Upper lobe of left lung (tissue), 6 donors: ENCODE results near the gene DNAJC30. TPM values are rescaled to one million over a fixed set of nuclear protein-coding genes. Genes with fewer than 3 reads are reported as not detected.
A peak's percentile ranks its signal among the peaks of the same experiment; 100 is the strongest.
"Not testable (repeated sequence)": the region's sequence is repeated elsewhere in the genome, so short reads cannot be mapped to it uniquely, and the experiment has no call there.

ENCODE experiments used
- ATAC-seq, 2 donors: fragments of 200-7000 bp; cut with Tn5 transposase; one replicate each; pipeline ENCODE4 v1.9.1; 2022; ENCODE audit warnings: mild to moderate bottlenecking in 2 of 2, moderate library complexity in 2 of 2; ENCODE audit not compliant: low FRiP score in 2 of 2
- DNase-seq, 2 donors: peaks; one replicate each; pipeline ENCODE4 v3.0.0-alpha.2; 2019 to 2020
- H3K27ac ChIP-seq, 4 donors: fragments of 200-600 bp; sonication (generic); one replicate each; pipeline ENCODE4 v1.5.1; 2016 to 2019
- H3K27me3 ChIP-seq, 4 donors: fragments of 200-600 bp; sonication (generic); one replicate each; pipeline ENCODE4 v1.5.1; 2017 to 2019
- H3K36me3 ChIP-seq, 4 donors: fragments of 200-600 bp; sonication (generic); one replicate each; pipeline ENCODE4 v1.5.1; 2016 to 2019
- H3K4me1 ChIP-seq, 4 donors: fragments of 200-600 bp; sonication (generic); one replicate each; pipeline ENCODE4 v1.5.1; 2018 to 2019
- H3K4me3 ChIP-seq, 4 donors: fragments of 200-600 bp; sonication (generic); one replicate each; pipeline ENCODE4 v1.5.1; 2017 to 2019; ENCODE audit warnings: mild to moderate bottlenecking in 2 of 4, moderate library complexity in 1 of 4
- H3K9me3 ChIP-seq, 4 donors: fragments of 200-600 bp; sonication (generic); one replicate each; pipeline ENCODE4 v1.5.1; 2018 to 2019
- EP300 ChIP-seq, 4 donors: sonication (generic); formaldehyde crosslinking; IDR thresholded peaks; one replicate each; pipeline ENCODE4 v1.5.1; 2017; ENCODE audit warnings: antibody characterized with exemption in 4 of 4, control low read depth in 2 of 4
- POLR2A ChIP-seq, 4 donors: fragments of 450-650 bp; IDR thresholded peaks; one replicate each; pipeline ENCODE4 v1.5.1; 2016 to 2017; ENCODE audit warnings: antibody characterized with exemption in 4 of 4, mild to moderate bottlenecking in 2 of 4
- POLR2AphosphoS5 ChIP-seq, 2 donors: sonication (generic); formaldehyde crosslinking; IDR thresholded peaks; one replicate each; pipeline ENCODE4 v1.5.1; 2017; ENCODE audit warnings: antibody characterized with exemption in 2 of 2
- WGBS, 2 donors: methylation state at CpG; one replicate each; pipeline ENCODE4 v1.1.5; 2017 to 2018; 5-methylcytosine and 5-hydroxymethylcytosine counted together
- total RNA-seq, 6 donors: library from RNA; depleted of rRNA in 4 of 6; stranded (reverse); fragments of >200 nt in 4 of 6; gene quantifications; one replicate each; pipeline versions ENCODE4 v1.1.0 to v1.2.1, GENCODE V29; 2016 to 2021
- TF ChIP-seq, protein P1 (sequence below), 6 experiments: fragments of 450-650 bp in 4 of 6; fragments of 200-600 bp in 2 of 6; sonication (generic) in 2 of 6; IDR thresholded peaks; one replicate each; pipeline ENCODE4 v1.5.1; 2016 to 2019; ENCODE audit warnings: antibody characterized with exemption in 6 of 6
- donor health status: DM: no; HTN: no; CAD: no; lungs with moderate emphysema.
- donor health status: DM: no; HTN: yes; CAD: no; lungs with severe emphysema.

DNAJC30 gene
- total RNA-seq, 6 donors from 2014 or later = 6.9 to 13.1 (median 10.3) TPM

DNA sequence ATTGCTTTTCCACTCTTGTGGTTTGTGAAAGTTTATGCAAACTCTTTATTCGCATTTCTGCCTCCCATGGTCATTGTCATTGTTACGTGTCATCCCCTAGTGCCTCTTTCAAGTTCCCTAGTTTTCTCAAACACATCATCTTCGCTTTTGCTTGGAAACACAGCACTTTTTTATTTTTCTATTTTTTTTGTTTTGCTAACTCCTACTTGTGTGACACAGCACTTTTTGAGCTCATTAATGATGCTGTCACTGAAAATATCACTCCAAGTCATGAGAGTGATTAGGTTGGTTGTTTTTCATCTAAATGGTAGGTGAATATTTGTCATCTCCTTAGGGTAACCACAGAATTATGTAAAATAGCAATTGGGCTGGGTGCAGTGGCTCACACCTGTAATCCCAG is 44.7 kb upstream of the DNAJC30 start:
- WGBS, 2 donors = 72 to 77% methylated on average over 3 of the region's 3 CpGs
- Histone ChIP-seq H3K4me3 (no peak overlapping the region), H3K27ac (no peak overlapping the region), H3K9me3 (no peaks in the 10 kb centered on the region), H3K27me3 (no peaks in the 10 kb centered on the region), H3K36me3 (no peaks in the 10 kb centered on the region), H3K4me1 (no peaks in the 10 kb centered on the region)
- TF ChIP-seq POLR2A (IDR thresholded peaks at IDR 0.05) = no peak
- TF ChIP-seq POLR2AphosphoS5 (IDR thresholded peaks at IDR 0.05) = no peak
- TF ChIP-seq EP300 (IDR thresholded peaks at IDR 0.05) = no peak
- TF ChIP-seq, protein P1, sequence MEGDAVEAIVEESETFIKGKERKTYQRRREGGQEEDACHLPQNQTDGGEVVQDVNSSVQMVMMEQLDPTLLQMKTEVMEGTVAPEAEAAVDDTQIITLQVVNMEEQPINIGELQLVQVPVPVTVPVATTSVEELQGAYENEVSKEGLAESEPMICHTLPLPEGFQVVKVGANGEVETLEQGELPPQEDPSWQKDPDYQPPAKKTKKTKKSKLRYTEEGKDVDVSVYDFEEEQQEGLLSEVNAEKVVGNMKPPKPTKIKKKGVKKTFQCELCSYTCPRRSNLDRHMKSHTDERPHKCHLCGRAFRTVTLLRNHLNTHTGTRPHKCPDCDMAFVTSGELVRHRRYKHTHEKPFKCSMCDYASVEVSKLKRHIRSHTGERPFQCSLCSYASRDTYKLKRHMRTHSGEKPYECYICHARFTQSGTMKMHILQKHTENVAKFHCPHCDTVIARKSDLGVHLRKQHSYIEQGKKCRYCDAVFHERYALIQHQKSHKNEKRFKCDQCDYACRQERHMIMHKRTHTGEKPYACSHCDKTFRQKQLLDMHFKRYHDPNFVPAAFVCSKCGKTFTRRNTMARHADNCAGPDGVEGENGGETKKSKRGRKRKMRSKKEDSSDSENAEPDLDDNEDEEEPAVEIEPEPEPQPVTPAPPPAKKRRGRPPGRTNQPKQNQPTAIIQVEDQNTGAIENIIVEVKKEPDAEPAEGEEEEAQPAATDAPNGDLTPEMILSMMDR (IDR thresholded peaks at IDR 0.05) = no peak
- ATAC-seq = no peak
- no peak for DNase-seq

DNA sequence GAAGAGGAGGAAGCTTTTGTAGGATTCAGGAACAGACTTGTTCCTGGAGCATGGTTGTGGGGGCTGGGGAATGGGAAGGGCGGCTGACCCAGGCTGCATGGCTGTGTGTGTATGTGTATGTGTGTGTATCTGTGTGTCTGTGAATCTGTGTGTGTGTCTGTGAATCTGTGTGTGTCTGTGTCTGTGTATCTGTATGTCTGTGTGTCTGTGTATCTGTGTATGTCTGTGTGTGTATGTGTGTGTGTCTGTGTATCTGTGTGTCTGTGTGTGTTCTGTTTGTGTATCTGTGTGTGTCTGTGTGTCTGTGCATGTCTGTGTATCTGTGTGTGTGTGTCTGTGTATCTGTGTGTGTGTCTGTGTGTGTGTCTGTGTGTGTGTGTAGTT is 42.8 kb upstream of the DNAJC30 start:
- DNase-seq = no peak
- peak in 1 of 2 donors; percentile 7 for ATAC-seq

DNA sequence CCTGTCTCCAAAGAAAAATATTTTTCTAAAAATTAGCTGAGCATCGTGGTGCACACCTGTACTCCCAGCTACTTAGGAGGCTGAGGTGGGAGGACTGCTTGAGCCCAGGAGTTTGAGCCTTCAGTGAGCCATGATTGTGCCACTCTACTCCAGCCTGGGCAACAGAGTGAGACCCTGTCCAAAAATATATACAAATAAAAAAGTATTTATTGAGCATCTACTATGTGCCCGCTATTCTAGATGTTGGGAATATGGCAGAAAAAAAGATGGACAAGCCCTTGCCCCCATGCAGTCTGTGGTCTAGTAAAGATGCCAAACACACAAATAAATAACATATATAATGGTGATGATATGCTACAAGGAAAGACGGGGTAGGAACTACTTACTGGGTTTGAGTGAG is 40.6 kb upstream of the DNAJC30 start:
- H3K4me3 ChIP-seq = no peak overlapping the region
- no peaks in the 10 kb centered on the region for H3K9me3 ChIP-seq
- H3K4me1 ChIP-seq = peaks cover 6 to 13% (median 9%) of the 10 kb centered on the region in 4 donors
- TF ChIP-seq, protein P1 (IDR thresholded peaks at IDR 0.05) = no peak
- TF ChIP-seq EP300 (IDR thresholded peaks at IDR 0.05) = no peak
- TF ChIP-seq POLR2AphosphoS5 (IDR thresholded peaks at IDR 0.05) = no peak
- no peak for TF ChIP-seq POLR2A (IDR thresholded peaks at IDR 0.05)
- H3K27me3 ChIP-seq = no peaks in the 10 kb centered on the region
- no peaks in the 10 kb centered on the region for H3K36me3 ChIP-seq
- no peak overlapping the region for H3K27ac ChIP-seq
- ATAC-seq (no peak), DNase-seq (no peak)
- WGBS, 2 donors = 81 to 85% methylated on average over 3 of the region's 3 CpGs

More for the DNA sequence above, 42.8 kb upstream of the DNAJC30 start:
- no peaks in the 10 kb centered on the region for H3K27me3 ChIP-seq
- no peaks in the 10 kb centered on the region for H3K4me1 ChIP-seq
- no peak overlapping the region for H3K27ac ChIP-seq
- H3K4me3 ChIP-seq = no peak overlapping the region
- no peaks in the 10 kb centered on the region for H3K36me3 ChIP-seq
- no peak for TF ChIP-seq EP300 (IDR thresholded peaks at IDR 0.05)
- no peak for TF ChIP-seq POLR2AphosphoS5 (IDR thresholded peaks at IDR 0.05)
- WGBS, 2 donors = 54 to 72% methylated on average over 1 of the region's 1 CpG
- H3K9me3 ChIP-seq = no peaks in the 10 kb centered on the region

DNA sequence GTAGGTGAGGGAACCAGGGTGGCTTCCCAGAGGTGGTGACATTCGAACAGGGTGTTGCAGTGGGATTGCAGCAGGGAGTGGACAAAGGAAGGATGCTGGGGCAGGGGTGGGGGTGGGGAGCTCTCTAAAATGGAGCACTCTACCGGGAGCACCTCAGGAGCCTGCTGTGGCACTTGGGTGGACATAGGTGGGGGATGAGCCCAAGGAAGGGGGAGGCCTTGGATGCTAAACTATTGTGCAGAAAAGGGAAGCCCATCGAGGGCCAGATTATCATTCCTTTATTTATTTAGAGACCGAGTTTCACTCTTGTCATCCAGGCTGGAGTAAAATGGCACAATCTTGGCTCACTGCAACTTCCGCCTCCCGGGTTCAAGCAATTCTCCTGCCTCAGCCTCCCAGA is 39.5 kb upstream of the DNAJC30 start:
- H3K4me1 ChIP-seq = peaks cover 16 to 23% (median 19%) of the 10 kb centered on the region in 4 donors
- H3K27ac ChIP-seq = no peak overlapping the region
- H3K9me3 ChIP-seq = no peaks in the 10 kb centered on the region
- TF ChIP-seq POLR2AphosphoS5 (IDR thresholded peaks at IDR 0.05) (no peak), EP300 (IDR thresholded peaks at IDR 0.05) (no peak), POLR2A (IDR thresholded peaks at IDR 0.05) (no peak)
- TF ChIP-seq, protein P1 (IDR thresholded peaks at IDR 0.05) = no peak
- no peak for ATAC-seq
- no peak overlapping the region for H3K4me3 ChIP-seq
- WGBS, 2 donors = 66 to 84% methylated on average over 6 of the region's 6 CpGs
- no peaks in the 10 kb centered on the region for H3K27me3 ChIP-seq
- H3K36me3 ChIP-seq = no peaks in the 10 kb centered on the region
- no peak for DNase-seq

DNA sequence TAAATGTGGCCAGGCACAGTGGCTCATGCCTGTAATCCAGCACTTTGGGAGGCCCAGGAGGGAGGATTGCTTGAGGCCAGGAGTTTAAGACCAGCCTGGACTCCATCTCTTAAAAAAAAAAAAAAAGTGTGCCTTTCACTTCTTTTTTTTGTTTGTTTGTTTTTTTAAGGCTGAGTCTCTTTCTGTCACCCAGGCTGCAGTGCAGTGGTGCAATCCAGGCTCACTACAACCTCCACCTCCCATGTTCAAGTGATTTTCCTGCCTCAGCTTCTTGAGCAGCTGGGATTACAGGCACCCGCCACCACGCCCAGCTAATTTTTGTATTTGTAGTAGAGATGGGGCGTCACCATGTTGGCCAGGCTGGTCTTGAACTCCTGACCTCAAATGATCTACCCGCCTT is 38.9 kb upstream of the DNAJC30 start:
- not testable (repeated sequence) for H3K27me3 ChIP-seq, H3K36me3 ChIP-seq, H3K9me3 ChIP-seq, ATAC-seq, DNase-seq, H3K27ac ChIP-seq, H3K4me3 ChIP-seq
- peaks cover 22 to 29% (median 24%) of the 10 kb centered on the region in 4 donors for H3K4me1 ChIP-seq
- 73 to 78% methylated on average over 4 of the region's 4 CpGs for WGBS, 2 donors

DNA sequence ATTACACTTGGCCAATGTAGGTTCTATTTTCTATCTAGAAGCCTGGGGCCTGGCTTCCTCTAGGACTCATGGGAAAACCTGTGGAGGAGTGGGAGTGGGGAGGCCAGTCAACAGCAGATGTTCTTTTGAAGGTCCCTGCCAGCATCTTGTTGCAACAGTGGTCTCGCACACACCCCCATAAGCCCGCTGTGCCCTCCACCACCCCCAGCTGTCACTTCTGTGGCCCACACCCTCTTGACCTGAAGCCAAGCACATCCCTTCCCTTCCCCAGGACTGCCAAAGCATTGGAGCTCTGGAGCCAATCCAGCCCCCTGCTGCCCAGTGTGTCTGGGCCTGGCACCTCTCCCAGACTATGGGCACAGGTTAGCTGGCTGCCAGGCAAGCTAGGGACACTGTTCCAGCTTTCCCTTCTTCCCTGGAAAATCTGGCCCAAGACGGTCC is 38.1 kb upstream of the DNAJC30 start:
- Histone ChIP-seq H3K4me1 (peaks cover 22 to 36% (median 27%) of the 10 kb centered on the region in 4 donors), H3K27ac (no peak overlapping the region), H3K36me3 (no peaks in the 10 kb centered on the region), H3K4me3 (no peak overlapping the region), H3K27me3 (no peaks in the 10 kb centered on the region), H3K9me3 (no peaks in the 10 kb centered on the region)
- WGBS, 2 donors = 85% methylated on average over 2 of the region's 3 CpGs; no CpG with 5 or more reads in 1 of the 2 donors
- ATAC-seq (no peak), DNase-seq (peak in 1 of 2 donors; percentile 49)
- TF ChIP-seq EP300 (IDR thresholded peaks at IDR 0.05) = no peak
- TF ChIP-seq POLR2AphosphoS5 (IDR thresholded peaks at IDR 0.05) = no peak
- TF ChIP-seq POLR2A (IDR thresholded peaks at IDR 0.05) = no peak
- TF ChIP-seq, protein P1 (IDR thresholded peaks at IDR 0.05) = no peak

DNA sequence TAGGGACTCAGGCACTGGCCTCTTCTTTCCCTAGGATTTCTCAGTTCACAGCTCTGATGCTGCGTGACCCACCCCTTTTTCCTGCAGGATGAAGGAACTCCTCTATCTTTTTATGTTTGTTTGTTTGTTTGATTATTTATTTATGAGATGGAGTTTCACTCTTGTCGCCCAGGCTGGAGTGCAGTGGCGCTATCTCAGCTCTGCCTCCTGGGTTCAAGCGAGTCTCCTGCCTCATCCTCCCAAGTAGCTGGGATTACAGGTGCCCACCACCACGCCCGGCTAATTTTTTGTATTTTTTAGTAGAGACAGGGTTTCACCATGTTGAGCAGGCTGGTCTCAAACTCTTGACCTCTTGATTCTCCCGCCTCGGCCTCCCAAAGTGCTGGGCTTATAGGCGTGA is 37.2 kb upstream of the DNAJC30 start:
- not testable (repeated sequence) for ATAC-seq, H3K27ac ChIP-seq, H3K4me3 ChIP-seq, H3K36me3 ChIP-seq, DNase-seq, H3K9me3 ChIP-seq, H3K27me3 ChIP-seq
- H3K4me1 ChIP-seq = peaks cover 22 to 36% (median 29%) of the 10 kb centered on the region in 4 donors
- WGBS, 2 donors = 91 to 97% methylated on average over 9 of the region's 9 CpGs
